DND-41 (cell line): ENCODE results near the gene LEMD2.

Experiments used
- ATAC-seq: fragments of 200-7000 bp; cut with Tn5 transposase; 3 replicates; pipeline ENCODE4 v1.9.1; 2021; ENCODE audit warnings: low read depth; ENCODE audit not compliant: insufficient read depth
- DNase-seq: peaks from one replicate; pipeline ENCODE4 v3.0.0-alpha.2; 2020
- H2AFZ ChIP-seq: 2 replicates; pipeline ENCODE4 v1.6.0; 2012; ENCODE audit warnings: low read depth, low read length
- H3K27ac ChIP-seq: 2 replicates; pipeline ENCODE4 v1.5.1; 2012; ENCODE audit warnings: low read length, inconsistent platforms
- H3K27me3 ChIP-seq: fragments of 200-600 bp; sonication (generic); 2 replicates; pipeline ENCODE4 v1.6.0; 2012; ENCODE audit warnings: low read length, mild to moderate bottlenecking, inconsistent platforms; ENCODE audit not compliant: insufficient read depth, poor library complexity
- H3K36me3 ChIP-seq: 2 replicates; pipeline ENCODE4 v1.5.1; 2012; ENCODE audit warnings: low read length, inconsistent platforms; ENCODE audit not compliant: insufficient read depth
- H3K4me1 ChIP-seq: 2 replicates; pipeline ENCODE4 v1.5.1; 2012; ENCODE audit warnings: mild to moderate bottlenecking, low read length; ENCODE audit not compliant: insufficient read depth
- H3K4me2 ChIP-seq: 2 replicates; pipeline ENCODE4 v1.6.0; 2012; ENCODE audit warnings: mild to moderate bottlenecking, moderate library complexity, low read length, inconsistent platforms; ENCODE audit not compliant: insufficient read depth
- H3K4me3 ChIP-seq, 2 experiments: fragments of 200-600 bp in 1 of 2; shearing (Covaris generic) in 1 of 2; 2 replicates each; pipeline ENCODE4 v1.5.1; 2012 to 2016; ENCODE audit warnings: inconsistent platforms in 2 of 2, low read length in 2 of 2, mild to moderate bottlenecking in 2 of 2, low read depth in 1 of 2, moderate library complexity in 1 of 2
- H3K79me2 ChIP-seq: 2 replicates; pipeline ENCODE4 v1.6.0; 2012; ENCODE audit warnings: low read length, inconsistent platforms; ENCODE audit not compliant: insufficient read depth
- H3K9ac ChIP-seq: 2 replicates; pipeline ENCODE4 v1.6.0; 2012; ENCODE audit warnings: low read depth, mild to moderate bottlenecking, inconsistent platforms, low read length, moderate library complexity
- H3K9me3 ChIP-seq: 2 replicates; pipeline ENCODE4 v1.5.1; 2012; ENCODE audit warnings: low read length, moderate library complexity, mild to moderate bottlenecking, inconsistent platforms; ENCODE audit not compliant: insufficient read depth, severe bottlenecking
- H4K20me1 ChIP-seq: 2 replicates; pipeline ENCODE4 v1.6.0; 2012; ENCODE audit warnings: low read length; ENCODE audit not compliant: insufficient read depth
- EZH2 ChIP-seq: IDR thresholded peaks from 3 replicates; pipeline ENCODE4 v1.6.1; 2012; ENCODE audit warnings: borderline replicate concordance, low read depth, mild to moderate bottlenecking, moderate library complexity, low read length, inconsistent platforms; ENCODE audit not compliant: severe bottlenecking
- TF ChIP-seq, protein P1 (sequence below): IDR thresholded peaks from 2 replicates; pipeline ENCODE4 v1.5.1; 2012; ENCODE audit warnings: borderline replicate concordance, low read length, moderate library complexity, mild to moderate bottlenecking; ENCODE audit not compliant: poor library complexity, severe bottlenecking; ENCODE audit errors: extremely low read depth

Gene LEMD2

DNA sequence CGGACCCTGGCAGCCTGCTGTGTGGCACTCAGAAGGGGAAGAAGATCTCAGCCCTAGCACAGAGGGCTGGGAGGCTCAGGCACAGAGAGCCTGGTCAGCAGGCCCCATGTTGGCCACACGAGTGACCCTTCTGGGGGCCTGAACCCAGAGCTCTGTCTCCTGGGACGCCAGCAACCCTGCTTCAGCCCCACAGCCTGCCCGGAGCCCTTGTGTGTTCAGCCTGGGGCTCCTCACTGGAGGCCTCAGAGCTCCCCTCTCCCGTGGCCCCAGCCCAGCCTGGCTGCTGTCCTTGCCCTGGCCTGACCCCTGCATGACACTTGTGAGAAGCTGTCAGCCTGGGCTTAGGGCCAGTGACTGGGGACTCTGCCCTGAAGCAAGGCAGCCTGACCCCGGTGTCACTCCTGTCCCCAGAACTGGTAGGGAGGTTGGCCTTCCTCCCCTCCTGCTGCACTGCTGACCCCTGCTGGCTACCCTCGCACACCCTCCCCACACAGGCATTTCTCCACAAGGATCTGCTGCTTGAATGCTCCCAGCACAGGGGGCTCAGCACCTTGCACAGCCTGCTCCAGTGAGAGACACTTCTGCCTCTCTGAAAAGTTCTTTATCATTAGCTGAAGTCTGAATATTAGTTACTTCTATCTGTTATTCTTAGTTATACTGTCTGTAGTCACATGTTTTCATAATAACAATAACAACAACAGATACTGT lies 26.9 kb downstream of the LEMD2 start:
- peak; percentile 78 for ATAC-seq
- H4K20me1 ChIP-seq, result no peaks in the 10 kb centered on the region; the same call in 1 of the 2 replicates
- no peak overlapping the region for H3K4me2 ChIP-seq
- no peaks in the 10 kb centered on the region for H3K36me3 ChIP-seq
- no peak overlapping the region for H3K4me3 ChIP-seq
- DNase-seq, result peak; percentile 46
- H2AFZ ChIP-seq, result no peak overlapping the region
- peaks cover 3% of the 10 kb centered on the region for H3K27me3 ChIP-seq
- H3K4me1 ChIP-seq, result no peaks in the 10 kb centered on the region
- TF ChIP-seq, protein P1, sequence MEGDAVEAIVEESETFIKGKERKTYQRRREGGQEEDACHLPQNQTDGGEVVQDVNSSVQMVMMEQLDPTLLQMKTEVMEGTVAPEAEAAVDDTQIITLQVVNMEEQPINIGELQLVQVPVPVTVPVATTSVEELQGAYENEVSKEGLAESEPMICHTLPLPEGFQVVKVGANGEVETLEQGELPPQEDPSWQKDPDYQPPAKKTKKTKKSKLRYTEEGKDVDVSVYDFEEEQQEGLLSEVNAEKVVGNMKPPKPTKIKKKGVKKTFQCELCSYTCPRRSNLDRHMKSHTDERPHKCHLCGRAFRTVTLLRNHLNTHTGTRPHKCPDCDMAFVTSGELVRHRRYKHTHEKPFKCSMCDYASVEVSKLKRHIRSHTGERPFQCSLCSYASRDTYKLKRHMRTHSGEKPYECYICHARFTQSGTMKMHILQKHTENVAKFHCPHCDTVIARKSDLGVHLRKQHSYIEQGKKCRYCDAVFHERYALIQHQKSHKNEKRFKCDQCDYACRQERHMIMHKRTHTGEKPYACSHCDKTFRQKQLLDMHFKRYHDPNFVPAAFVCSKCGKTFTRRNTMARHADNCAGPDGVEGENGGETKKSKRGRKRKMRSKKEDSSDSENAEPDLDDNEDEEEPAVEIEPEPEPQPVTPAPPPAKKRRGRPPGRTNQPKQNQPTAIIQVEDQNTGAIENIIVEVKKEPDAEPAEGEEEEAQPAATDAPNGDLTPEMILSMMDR, result peak; percentile 73
- no peak for TF ChIP-seq EZH2
- H3K9me3 ChIP-seq, result no peaks in the 10 kb centered on the region
- no peak overlapping the region for H3K27ac ChIP-seq
- H3K79me2 ChIP-seq, result no peaks in the 10 kb centered on the region
- H3K9ac ChIP-seq, result no peak overlapping the region

DNA sequence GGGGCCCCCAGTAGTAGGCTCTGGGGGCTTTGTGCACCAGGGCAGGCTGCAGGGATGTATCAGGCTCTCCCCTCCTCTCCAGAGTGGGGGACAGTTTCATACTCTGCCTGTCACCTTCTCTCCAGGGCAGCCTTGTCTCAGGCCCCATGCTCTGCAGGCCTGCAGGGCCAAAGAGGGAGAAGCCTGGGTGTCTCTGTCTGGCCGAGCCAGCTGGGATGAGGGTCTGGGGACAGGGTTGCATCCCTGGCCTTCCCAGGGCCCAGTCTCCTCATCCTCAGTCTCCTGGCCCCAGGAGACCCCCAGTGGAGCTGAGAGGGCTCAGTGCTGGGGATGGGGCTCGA lies 27.4 kb downstream of the LEMD2 start:
- H3K79me2 ChIP-seq, result no peaks in the 10 kb centered on the region

DNA sequence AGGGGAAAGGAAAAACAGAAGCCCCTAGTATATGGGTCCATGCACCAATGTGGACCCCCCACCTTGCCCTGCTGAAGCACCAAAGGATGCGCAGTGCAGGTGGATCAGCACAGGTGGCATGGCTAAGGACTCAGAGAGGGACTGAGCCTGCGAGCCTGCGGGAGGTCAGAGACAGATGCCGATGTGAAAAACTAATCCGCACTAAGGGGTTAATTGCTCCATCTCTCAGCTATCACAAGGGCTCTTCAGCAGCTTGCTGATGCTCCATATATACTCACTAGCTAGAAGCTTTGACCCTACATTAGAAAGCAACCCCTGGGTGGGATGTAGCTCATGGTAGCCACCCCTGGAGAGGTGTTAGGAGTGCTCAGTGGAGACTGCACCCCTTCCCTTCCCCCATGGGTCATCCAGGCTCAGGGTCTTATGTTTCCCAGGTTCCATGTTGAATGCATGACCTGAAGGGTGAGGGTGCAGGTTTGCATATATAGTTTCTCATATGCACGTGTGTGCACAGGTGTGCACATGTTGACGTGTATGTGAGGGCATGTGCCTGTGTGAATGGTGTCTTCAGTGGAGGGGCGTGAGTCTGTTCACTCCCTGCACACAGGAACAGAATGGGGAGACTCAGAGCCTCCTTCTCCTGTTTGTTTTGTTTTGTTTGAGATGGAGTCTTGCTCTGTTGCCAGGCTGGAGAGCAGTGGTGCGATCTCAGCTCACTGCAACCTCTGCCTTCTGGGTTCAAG lies 28.9 kb downstream of the LEMD2 start:
- TF ChIP-seq, protein P1, result no peak
- no peak for TF ChIP-seq EZH2
- H3K4me3 ChIP-seq, result no peak overlapping the region
- no peaks in the 10 kb centered on the region for H3K36me3 ChIP-seq
- H3K27ac ChIP-seq, result no peak overlapping the region
- peaks cover 3% of the 10 kb centered on the region for H3K27me3 ChIP-seq
- no peaks in the 10 kb centered on the region for H3K4me1 ChIP-seq
- H2AFZ ChIP-seq, result no peak overlapping the region
- no peak overlapping the region for H3K9ac ChIP-seq
- H3K4me2 ChIP-seq, result no peak overlapping the region
- no peak for ATAC-seq
- no peaks in the 10 kb centered on the region; the same call in 1 of the 2 replicates for H4K20me1 ChIP-seq
- DNase-seq, result no peak
- H3K79me2 ChIP-seq, result no peaks in the 10 kb centered on the region
- no peaks in the 10 kb centered on the region for H3K9me3 ChIP-seq

More for the DNA sequence above, 27.4 kb downstream of the LEMD2 start:
- no peak overlapping the region for H3K4me3 ChIP-seq
- H4K20me1 ChIP-seq, result no peaks in the 10 kb centered on the region; the same call in 1 of the 2 replicates
- H3K36me3 ChIP-seq, result no peaks in the 10 kb centered on the region
- no peak overlapping the region for H3K9ac ChIP-seq
- H3K4me1 ChIP-seq, result no peaks in the 10 kb centered on the region
- no peak overlapping the region for H3K27ac ChIP-seq
- ATAC-seq (no peak), DNase-seq (no peak)
- peaks cover 3% of the 10 kb centered on the region for H3K27me3 ChIP-seq
- no peak overlapping the region for H2AFZ ChIP-seq
- TF ChIP-seq, protein P1, result no peak
- TF ChIP-seq EZH2, result no peak
- H3K4me2 ChIP-seq, result no peak overlapping the region
- H3K9me3 ChIP-seq, result no peaks in the 10 kb centered on the region
